Measurements from ENCODE around the gene TOX2. TPM values are rescaled to one million over a fixed set of nuclear protein-coding genes. Genes with fewer than 3 reads are reported as not detected.

The TOX2 gene
- total RNA-seq, 1 donor from 2014 or later, result 0.94 TPM

DNA sequence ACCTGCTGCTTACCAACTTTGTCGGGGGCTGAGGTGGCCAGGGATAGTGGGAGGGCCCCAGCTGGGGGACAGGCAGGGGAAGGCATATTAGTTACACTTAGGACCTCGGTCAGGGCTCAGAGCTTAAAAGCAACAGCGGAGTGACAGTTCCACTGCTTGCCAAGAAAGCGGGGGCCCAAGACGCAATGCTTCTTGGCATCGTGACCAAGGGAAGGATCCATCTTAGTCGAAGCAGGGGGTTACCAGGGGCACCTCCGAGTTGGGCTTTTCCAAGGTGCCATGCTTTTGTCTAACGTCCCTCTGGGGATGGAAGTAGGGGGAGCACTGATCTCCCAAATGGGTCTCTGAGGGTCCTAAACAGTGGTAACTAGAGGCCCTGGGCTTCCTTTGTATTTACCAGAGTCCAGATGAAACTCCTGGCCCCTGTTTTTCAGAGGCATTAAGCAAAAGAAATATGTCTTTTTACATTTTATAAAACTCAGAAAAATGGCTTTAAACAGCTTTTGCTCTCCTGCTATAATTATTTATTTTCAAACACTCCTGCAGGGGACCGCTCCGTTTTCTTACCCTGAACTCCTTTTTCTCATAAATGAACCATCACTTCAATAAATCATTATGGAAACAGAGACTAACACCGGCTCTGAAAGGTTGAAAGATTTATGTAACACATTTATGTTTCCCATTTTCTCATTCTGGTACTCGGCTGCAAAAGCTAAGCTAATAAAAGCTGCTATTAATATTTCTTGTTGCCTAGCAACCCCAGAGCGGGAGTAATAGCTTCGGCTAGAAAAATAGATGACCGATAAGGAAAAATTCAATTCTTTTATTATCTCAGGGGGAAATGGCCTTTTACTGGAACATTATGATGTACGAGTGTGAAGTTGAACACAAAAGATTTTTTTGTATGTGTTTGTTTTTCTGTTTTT, 100.4 kb downstream of the TOX2 start:
- peak overlapping the region; percentile 54 for H3K27ac Mint-ChIP-seq
- TF ChIP-seq, protein P1, sequence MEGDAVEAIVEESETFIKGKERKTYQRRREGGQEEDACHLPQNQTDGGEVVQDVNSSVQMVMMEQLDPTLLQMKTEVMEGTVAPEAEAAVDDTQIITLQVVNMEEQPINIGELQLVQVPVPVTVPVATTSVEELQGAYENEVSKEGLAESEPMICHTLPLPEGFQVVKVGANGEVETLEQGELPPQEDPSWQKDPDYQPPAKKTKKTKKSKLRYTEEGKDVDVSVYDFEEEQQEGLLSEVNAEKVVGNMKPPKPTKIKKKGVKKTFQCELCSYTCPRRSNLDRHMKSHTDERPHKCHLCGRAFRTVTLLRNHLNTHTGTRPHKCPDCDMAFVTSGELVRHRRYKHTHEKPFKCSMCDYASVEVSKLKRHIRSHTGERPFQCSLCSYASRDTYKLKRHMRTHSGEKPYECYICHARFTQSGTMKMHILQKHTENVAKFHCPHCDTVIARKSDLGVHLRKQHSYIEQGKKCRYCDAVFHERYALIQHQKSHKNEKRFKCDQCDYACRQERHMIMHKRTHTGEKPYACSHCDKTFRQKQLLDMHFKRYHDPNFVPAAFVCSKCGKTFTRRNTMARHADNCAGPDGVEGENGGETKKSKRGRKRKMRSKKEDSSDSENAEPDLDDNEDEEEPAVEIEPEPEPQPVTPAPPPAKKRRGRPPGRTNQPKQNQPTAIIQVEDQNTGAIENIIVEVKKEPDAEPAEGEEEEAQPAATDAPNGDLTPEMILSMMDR (IDR thresholded peaks at IDR 0.05; ENCODE audit: unreplicated experiment), result no peak
- H3K9me3 Mint-ChIP-seq, result no peaks in the 10 kb centered on the region
- H3K4me3 Mint-ChIP-seq, result no peak overlapping the region
- H3K27me3 Mint-ChIP-seq (ENCODE audit: low read depth), result peaks cover 25% of the 10 kb centered on the region
- H3K36me3 Mint-ChIP-seq, result no peaks in the 10 kb centered on the region
- DNase-seq (ENCODE audit: low spot score in 2 of 2, unreplicated experiment in 2 of 2), result no peak
- peaks cover 38% of the 10 kb centered on the region for H3K4me1 Mint-ChIP-seq

DNA sequence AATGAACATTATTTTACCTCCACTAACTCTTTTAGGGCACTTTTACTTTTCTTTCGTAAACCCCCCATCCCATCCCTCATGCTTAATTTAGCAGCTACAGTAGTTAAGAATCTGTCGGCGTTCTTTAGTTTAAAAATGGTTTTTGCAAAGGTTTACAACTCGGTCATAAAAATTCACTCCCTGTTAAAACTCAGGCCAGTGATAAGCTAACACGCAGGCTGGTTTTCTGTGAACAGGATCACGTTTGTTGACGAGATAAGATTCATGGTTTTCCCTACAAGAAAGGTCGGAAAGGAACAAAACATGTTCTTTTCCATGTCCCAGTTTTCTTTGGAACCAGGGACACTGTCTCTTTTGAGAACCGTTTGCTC, 101.1 kb downstream of the TOX2 start:
- Mint-ChIP-seq H3K4me1 (peaks cover 34% of the 10 kb centered on the region), H3K36me3 (no peaks in the 10 kb centered on the region), H3K4me3 (no peak overlapping the region), H3K27me3 (ENCODE audit: low read depth) (peaks cover 24% of the 10 kb centered on the region), H3K9me3 (no peaks in the 10 kb centered on the region), H3K27ac (peak overlapping the region; percentile 8)
- TF ChIP-seq, protein P1 (IDR thresholded peaks at IDR 0.05; ENCODE audit: unreplicated experiment), result no peak
- DNase-seq (ENCODE audit: low spot score in 2 of 2, unreplicated experiment in 2 of 2), result no peak

DNA sequence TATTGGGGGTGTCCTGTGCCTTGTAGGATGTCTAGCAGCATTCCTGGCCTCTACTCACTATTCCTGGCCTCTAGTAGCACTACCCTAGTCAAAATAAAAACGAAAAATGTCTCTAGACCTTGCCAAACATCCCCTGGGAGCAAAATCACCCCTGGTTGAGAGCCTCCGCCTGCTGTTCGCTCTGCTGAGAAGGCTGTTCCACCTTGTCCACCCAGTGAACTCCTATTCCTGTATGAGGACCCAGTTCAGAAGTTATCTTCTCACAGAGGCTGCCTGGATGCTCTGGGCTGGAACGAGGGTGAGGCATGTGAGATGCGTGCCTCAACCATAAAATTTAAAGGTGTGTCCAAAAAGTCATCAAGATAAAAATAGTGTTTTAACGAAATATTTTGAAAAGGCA, 101.9 kb downstream of the TOX2 start:
- no peaks in the 10 kb centered on the region for H3K9me3 Mint-ChIP-seq
- H3K27ac Mint-ChIP-seq, result no peak overlapping the region
- no peaks in the 10 kb centered on the region for H3K36me3 Mint-ChIP-seq
- peaks cover 17% of the 10 kb centered on the region for H3K27me3 Mint-ChIP-seq (ENCODE audit: low read depth)
- TF ChIP-seq, protein P1 (IDR thresholded peaks at IDR 0.05; ENCODE audit: unreplicated experiment), result no peak
- peaks cover 27% of the 10 kb centered on the region for H3K4me1 Mint-ChIP-seq
- no peak overlapping the region for H3K4me3 Mint-ChIP-seq
- no peak for DNase-seq (ENCODE audit: low spot score in 2 of 2, unreplicated experiment in 2 of 2)

DNA sequence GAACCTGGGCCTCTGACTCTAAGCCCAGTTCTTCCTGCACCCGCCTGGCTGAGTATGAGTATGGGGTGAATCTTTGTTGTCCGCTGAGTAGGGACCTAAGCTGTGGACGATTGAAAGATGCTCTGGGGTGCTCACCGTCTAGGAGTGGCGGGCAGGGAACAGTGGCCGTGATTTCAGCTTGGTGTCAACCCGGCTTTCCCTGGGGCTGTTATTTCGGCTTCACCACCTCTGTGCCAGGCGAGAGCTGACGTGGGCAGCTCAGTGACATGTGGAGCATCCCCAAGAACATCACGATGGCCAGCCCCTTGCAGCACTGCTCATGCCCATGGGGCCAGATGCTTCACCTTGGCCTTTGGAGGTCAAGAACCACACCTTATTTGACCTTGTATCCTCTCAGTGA, 102.6 kb downstream of the TOX2 start:
- no peak for DNase-seq (ENCODE audit: low spot score in 2 of 2, unreplicated experiment in 2 of 2)
- TF ChIP-seq, protein P1 (IDR thresholded peaks at IDR 0.05; ENCODE audit: unreplicated experiment), result no peak
- no peak overlapping the region for H3K27ac Mint-ChIP-seq
- H3K4me3 Mint-ChIP-seq, result no peak overlapping the region
- no peaks in the 10 kb centered on the region for H3K9me3 Mint-ChIP-seq
- peaks cover 23% of the 10 kb centered on the region for H3K4me1 Mint-ChIP-seq
- H3K36me3 Mint-ChIP-seq, result no peaks in the 10 kb centered on the region
- peaks cover 10% of the 10 kb centered on the region for H3K27me3 Mint-ChIP-seq (ENCODE audit: low read depth)

DNA sequence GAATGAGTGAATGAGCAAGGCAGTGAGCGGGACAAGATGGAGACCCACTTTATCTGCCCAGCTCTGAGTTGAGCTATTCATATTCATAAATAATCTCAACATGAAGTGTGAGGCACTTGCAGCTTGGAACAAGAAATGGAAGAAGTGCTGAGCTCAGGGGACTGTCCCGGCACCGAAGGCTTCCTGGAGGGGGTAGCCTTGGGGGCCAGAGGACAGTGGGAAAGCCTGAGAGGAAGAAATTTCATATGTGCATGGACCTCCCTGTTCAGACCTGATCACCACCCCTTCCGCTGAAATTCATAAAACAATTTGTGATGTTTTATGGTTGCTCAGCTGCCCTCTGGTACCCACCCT, 103.2 kb downstream of the TOX2 start:
- Mint-ChIP-seq H3K4me3 (no peak overlapping the region), H3K9me3 (no peaks in the 10 kb centered on the region), H3K36me3 (no peaks in the 10 kb centered on the region), H3K27me3 (ENCODE audit: low read depth) (peaks cover 8% of the 10 kb centered on the region), H3K4me1 (peaks cover 23% of the 10 kb centered on the region), H3K27ac (no peak overlapping the region)
- TF ChIP-seq, protein P1 (IDR thresholded peaks at IDR 0.05; ENCODE audit: unreplicated experiment), result no peak
- no peak for DNase-seq (ENCODE audit: low spot score in 2 of 2, unreplicated experiment in 2 of 2)
